GM21360 (cell line): ENCODE measurements around the gene ALG5.

Source experiments
- ATAC-seq: cut with Tn5 transposase; IDR thresholded peaks from one replicate; pipeline ENCODE4 v1.9.1; 2021; ENCODE audit warnings: mild to moderate bottlenecking, moderate library complexity; ENCODE audit not compliant: unreplicated experiment

Gene ALG5

GRCh38 chr13:36979361-36980050 is 19.6 kb downstream of the ALG5 start:
- no peak for ATAC-seq

GRCh38 chr13:36975172-36975571 is 24.0 kb downstream of the ALG5 start:
- no peak for ATAC-seq

- ATAC-seq, result peak; percentile 80
These were observed 25.4 kb downstream of the ALG5 start for GRCh38 chr13:36973621-36974295.

- no peak for ATAC-seq
These were observed 26.1 kb downstream of the ALG5 start for GRCh38 chr13:36973009-36973408.

GRCh38 chr13:36966404-36966803 is 32.7 kb downstream of the ALG5 start:
- ATAC-seq, result no peak

- no peak for ATAC-seq
These were observed 33.4 kb downstream of the ALG5 start for GRCh38 chr13:36965767-36966166.

- ATAC-seq, result no peak
These were observed 39.6 kb downstream of the ALG5 start for GRCh38 chr13:36959456-36960116.

GRCh38 chr13:36954542-36954941 is 44.6 kb downstream of the ALG5 start:
- ATAC-seq, result no peak

GRCh38 chr13:36950920-36951319 is 48.2 kb downstream of the ALG5 start:
- ATAC-seq, result no peak

- no peak for ATAC-seq
These were observed 48.8 kb downstream of the ALG5 start for GRCh38 chr13:36950330-36950729.

GRCh38 chr13:36945078-36945477 is 54.1 kb downstream of the ALG5 start:
- no peak for ATAC-seq

- no peak for ATAC-seq
These were observed 73.5 kb downstream of the ALG5 start for GRCh38 chr13:36925603-36926002.

GRCh38 chr13:36924001-36924400 is 75.1 kb downstream of the ALG5 start:
- no peak for ATAC-seq

GRCh38 chr13:36921631-36922301 is 77.4 kb downstream of the ALG5 start:
- ATAC-seq, result no peak

- no peak for ATAC-seq
These were observed 78.4 kb downstream of the ALG5 start for GRCh38 chr13:36920616-36921185.

GRCh38 chr13:36919833-36920615 is 79.1 kb downstream of the ALG5 start, which contains the start of gene SMAD9:
TSS of gene SMAD9 (minus strand) at chr13:36920238. CDS start at chr13:36879689, 40,549 bp downstream.
- peak; percentile 67 for ATAC-seq

- ATAC-seq, result no peak
These were observed 79.8 kb downstream of the ALG5 start for GRCh38 chr13:36919171-36919832.

GRCh38 chr13:36918246-36919131 is 80.7 kb downstream of the ALG5 start:
- ATAC-seq, result no peak

- no peak for ATAC-seq
These were observed 81.8 kb downstream of the ALG5 start for GRCh38 chr13:36917311-36917710.
